ENCODE results near the gene PCDH1.

PCDH1 gene

DNA sequence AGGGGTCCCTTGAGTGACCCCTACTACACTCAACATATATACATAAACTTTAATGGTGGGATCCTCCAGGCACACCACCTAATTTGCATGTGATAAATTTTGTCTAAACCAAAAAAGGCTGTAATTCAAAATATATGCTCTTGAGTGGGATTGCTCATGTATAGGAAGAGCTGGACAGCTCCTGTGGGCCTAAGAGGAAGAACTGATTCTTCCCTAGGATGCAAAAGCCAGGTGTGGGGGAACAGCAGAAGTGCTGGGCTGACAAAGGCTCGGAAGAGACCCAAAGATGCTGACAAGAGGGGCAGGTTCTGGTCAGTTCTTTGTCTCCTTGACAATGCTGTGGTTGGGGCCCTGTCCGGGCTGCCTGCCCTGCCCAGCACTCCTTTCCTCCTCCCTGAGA, 43.9 kb downstream of the PCDH1 start:
- TF ChIP-seq, protein P1, sequence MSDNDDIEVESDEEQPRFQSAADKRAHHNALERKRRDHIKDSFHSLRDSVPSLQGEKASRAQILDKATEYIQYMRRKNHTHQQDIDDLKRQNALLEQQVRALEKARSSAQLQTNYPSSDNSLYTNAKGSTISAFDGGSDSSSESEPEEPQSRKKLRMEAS (IDR thresholded peaks at IDR 0.05; ENCODE audit: low read depth, low read length): no peak
- TF ChIP-seq POLR2A (IDR thresholded peaks at IDR 0.05; ENCODE audit: extremely low read depth, insufficient read length) (no peak), MYC (IDR thresholded peaks at IDR 0.05; ENCODE audit: low read depth, low read length) (no peak)
- TF ChIP-seq, protein P2, sequence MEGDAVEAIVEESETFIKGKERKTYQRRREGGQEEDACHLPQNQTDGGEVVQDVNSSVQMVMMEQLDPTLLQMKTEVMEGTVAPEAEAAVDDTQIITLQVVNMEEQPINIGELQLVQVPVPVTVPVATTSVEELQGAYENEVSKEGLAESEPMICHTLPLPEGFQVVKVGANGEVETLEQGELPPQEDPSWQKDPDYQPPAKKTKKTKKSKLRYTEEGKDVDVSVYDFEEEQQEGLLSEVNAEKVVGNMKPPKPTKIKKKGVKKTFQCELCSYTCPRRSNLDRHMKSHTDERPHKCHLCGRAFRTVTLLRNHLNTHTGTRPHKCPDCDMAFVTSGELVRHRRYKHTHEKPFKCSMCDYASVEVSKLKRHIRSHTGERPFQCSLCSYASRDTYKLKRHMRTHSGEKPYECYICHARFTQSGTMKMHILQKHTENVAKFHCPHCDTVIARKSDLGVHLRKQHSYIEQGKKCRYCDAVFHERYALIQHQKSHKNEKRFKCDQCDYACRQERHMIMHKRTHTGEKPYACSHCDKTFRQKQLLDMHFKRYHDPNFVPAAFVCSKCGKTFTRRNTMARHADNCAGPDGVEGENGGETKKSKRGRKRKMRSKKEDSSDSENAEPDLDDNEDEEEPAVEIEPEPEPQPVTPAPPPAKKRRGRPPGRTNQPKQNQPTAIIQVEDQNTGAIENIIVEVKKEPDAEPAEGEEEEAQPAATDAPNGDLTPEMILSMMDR (IDR thresholded peaks at IDR 0.05; ENCODE audit: low read depth, low read length): no peak
- DNase-seq (ENCODE audit: low read depth): no peak
- H3K4me3 ChIP-seq (ENCODE audit: low read depth, low read length): no peak overlapping the region

DNA sequence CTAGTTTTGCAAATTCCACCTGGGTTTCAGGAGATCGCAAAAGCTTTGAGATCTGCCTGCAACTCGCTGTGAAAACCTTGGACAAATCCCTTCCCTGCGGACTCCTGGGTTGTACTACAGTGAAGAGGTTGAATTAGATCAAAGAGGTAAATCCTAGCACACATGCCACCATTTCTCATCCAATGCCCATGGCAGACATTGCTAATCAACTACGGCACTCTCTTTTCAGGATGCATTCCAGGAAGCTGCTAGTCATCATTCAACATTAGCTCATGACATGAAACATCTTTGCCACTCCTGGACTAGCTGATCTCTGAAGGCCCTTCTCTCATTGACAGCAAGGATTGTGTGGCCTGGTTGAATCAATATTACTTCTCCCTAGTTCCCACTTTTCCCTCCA, 46.1 kb downstream of the PCDH1 start:
- DNase-seq (ENCODE audit: low read depth): no peak
- TF ChIP-seq POLR2A (IDR thresholded peaks at IDR 0.05; ENCODE audit: extremely low read depth, insufficient read length): no peak
- TF ChIP-seq, protein P1 (IDR thresholded peaks at IDR 0.05; ENCODE audit: low read depth, low read length): no peak
- TF ChIP-seq, protein P2 (IDR thresholded peaks at IDR 0.05; ENCODE audit: low read depth, low read length): no peak
- TF ChIP-seq MYC (IDR thresholded peaks at IDR 0.05; ENCODE audit: low read depth, low read length): no peak
- no peak overlapping the region for H3K4me3 ChIP-seq (ENCODE audit: low read depth, low read length)

DNA sequence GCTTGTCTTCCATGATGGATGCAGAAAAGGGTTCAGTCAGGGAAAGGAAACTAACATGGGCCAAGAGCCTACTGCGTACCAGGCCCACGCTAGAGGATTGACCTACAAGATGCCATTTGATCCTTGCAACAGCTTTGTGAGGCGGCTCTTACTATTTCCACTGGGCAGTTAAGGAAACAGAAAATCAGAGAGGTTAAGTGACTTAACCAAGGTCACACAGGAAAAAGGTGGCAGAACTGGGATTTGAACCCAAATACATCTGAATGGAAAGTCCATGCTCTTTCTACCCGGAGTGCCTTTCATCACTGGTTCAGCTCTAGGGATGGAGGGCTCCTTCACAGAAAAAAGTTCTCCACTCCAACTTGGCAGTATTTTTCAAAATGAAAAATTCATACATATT, 50.0 kb downstream of the PCDH1 start:
- TF ChIP-seq POLR2A (IDR thresholded peaks at IDR 0.05; ENCODE audit: extremely low read depth, insufficient read length) (no peak), MYC (IDR thresholded peaks at IDR 0.05; ENCODE audit: low read depth, low read length) (no peak)
- TF ChIP-seq, protein P2 (IDR thresholded peaks at IDR 0.05; ENCODE audit: low read depth, low read length): no peak
- TF ChIP-seq, protein P1 (IDR thresholded peaks at IDR 0.05; ENCODE audit: low read depth, low read length): no peak
- no peak for DNase-seq (ENCODE audit: low read depth)
- H3K4me3 ChIP-seq (ENCODE audit: low read depth, low read length): no peak overlapping the region

DNA sequence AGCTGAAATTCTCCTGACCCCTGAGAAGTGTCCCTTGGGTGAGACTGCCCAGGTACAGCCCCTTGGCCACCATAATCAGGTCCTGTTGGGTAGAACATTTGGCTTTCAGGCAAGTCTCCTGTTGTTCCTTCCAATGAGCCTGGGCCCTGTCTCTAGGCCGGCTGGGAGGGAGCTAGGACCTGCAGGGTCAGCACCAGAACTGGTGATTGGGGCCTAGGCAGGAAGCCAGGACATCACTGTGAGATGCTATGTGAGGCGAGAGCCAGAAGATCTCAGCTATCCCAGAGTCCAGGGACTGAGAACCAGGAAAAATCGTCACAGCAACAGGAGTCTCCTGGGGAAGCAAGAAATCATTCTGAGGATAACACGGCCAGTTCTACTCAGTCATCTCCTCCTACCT, 51.5 kb downstream of the PCDH1 start:
- TF ChIP-seq, protein P2 (IDR thresholded peaks at IDR 0.05; ENCODE audit: low read depth, low read length): no peak
- no peak for TF ChIP-seq POLR2A (IDR thresholded peaks at IDR 0.05; ENCODE audit: extremely low read depth, insufficient read length)
- H3K4me3 ChIP-seq (ENCODE audit: low read depth, low read length): no peak overlapping the region
- no peak for DNase-seq (ENCODE audit: low read depth)

DNA sequence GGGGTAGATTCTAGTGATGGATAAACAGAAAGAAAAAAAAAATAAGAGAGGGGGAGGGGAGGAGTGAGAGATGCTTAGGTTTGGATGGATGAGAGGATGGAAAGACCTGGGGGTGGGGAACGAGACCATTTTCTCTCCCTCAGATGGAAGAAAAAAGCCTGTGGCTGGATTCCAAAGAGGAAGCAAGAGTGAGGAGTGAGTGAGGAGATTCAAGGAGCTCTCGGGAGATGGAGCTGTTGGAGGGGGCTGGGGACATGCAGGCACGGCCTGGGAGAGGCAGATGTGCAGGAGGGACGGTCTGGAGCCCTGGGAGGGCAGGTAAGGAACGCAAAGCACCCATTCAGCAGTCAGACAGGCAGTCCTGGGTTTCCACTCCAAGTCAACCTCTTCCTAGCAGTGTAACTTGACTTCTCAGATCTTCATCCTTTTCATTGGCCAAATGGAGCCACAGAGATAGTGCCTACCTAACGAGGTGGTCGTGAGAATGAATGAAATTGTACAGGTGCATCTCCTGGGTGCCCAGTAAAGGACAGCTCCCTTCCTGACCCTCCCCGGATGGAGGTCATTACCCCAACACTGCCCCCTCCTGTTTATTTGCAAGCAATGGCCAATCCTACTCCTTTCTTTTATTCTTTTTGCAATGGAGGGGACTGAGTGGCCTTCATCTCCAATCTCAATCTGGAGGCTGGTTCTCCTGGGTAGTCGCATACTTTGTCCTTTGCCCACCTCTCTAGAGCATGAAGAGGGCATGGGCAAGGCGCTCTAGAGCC, 52.2 kb downstream of the PCDH1 start:
- H3K4me3 ChIP-seq (ENCODE audit: low read depth, low read length): no peak overlapping the region
- DNase-seq (ENCODE audit: low read depth): peak; percentile 20
- TF ChIP-seq MYC (IDR thresholded peaks at IDR 0.05; ENCODE audit: low read depth, low read length): no peak
- TF ChIP-seq, protein P2 (IDR thresholded peaks at IDR 0.05; ENCODE audit: low read depth, low read length): peak; percentile 42

DNA sequence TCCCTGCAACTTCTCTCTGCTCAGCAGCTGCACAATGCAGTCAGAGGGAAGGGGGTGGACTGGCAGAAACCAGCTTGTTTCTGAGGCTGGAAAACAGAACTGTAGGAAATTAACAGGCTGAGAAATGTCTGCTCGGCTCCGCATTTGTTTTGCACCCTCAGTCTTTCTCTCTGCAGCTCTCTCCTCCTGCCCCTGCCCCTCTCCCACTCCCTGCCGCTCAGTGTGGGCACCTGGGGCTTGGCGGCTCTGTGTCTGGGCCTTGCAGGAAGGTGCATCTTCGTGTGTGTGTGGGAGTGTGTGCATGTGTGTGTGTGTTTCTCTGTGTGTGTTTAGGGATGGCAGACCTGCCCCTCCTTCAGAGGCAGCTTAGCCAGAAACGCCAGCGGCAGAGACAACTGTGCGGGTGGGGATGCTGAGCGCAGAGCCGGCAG, 53.0 kb downstream of the PCDH1 start:
- TF ChIP-seq MYC (IDR thresholded peaks at IDR 0.05; ENCODE audit: low read depth, low read length): no peak
- TF ChIP-seq, protein P2 (IDR thresholded peaks at IDR 0.05; ENCODE audit: low read depth, low read length): no peak
- TF ChIP-seq, protein P1 (IDR thresholded peaks at IDR 0.05; ENCODE audit: low read depth, low read length): no peak
- TF ChIP-seq POLR2A (IDR thresholded peaks at IDR 0.05; ENCODE audit: extremely low read depth, insufficient read length): no peak
- no peak overlapping the region for H3K4me3 ChIP-seq (ENCODE audit: low read depth, low read length)
- no peak for DNase-seq (ENCODE audit: low read depth)
